ENCODE data around the gene IFNGR1.

DNA sequence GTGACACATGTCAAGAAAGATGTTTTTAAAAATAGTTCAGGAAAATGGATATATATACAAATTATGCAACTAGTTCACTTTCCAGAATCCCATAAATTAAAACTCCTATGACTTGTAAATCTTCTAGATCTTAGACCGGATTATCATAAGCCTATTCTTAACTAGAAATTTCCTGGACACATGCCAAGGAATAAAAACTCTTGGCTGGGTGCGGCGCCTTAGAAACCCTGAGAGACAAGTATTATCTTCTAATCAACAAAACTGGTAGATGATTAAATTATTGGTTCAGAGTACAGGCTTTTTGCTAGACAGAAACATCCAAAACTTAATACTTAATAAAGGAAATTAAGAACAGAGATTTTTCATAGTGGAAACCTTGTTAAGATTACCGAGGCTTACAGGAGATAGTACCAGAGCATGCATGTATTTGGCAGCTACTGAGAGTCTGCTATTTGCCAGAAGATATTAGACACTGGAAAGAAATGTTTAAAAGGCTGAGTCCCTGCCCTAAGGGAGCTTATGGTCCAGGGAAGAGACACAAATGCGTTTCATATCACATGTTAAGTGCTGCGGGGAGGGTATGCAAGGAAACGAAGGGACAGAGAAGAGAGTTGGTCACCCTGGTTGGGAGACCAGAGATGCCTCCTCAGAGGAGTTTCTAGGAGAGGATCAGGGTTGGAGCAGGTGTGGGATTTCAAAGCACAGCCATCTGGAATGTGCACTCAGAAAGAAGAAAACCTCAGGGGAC is 46.5 kb upstream of the IFNGR1 start:
- no peak for TF ChIP-seq CTCF (conservative IDR thresholded peaks at IDR 0.05)
- no peak for TF ChIP-seq EZH2 (IDR thresholded peaks at IDR 0.05; ENCODE audit: low read depth)

Measured in PC-9 (cell line).